H9 (cell line): Measurements from ENCODE around the gene EPHB2. TPM values are rescaled to one million over a fixed set of nuclear protein-coding genes. Genes with fewer than 3 reads are reported as not detected.

ENCODE experiments used
- DNase-seq: peaks from one replicate; pipeline ENCODE4 v3.0.0-alpha.2; 2017
- H2AFZ ChIP-seq: one replicate; pipeline ENCODE4 v1.6.1; 2013; ENCODE audit warnings: mild to moderate bottlenecking, low read length, control low read depth, moderate library complexity
- H2AK5ac ChIP-seq: 2 replicates; pipeline ENCODE4 v1.6.1; 2013; ENCODE audit warnings: low read length, control low read depth, mixed read lengths; ENCODE audit not compliant: insufficient read length
- H2BK120ac ChIP-seq: one replicate; pipeline ENCODE4 v1.6.1; 2013; ENCODE audit warnings: low read depth, mild to moderate bottlenecking, low read length, control low read depth, inconsistent platforms; ENCODE audit not compliant: poor library complexity, severe bottlenecking
- H2BK12ac ChIP-seq: 2 replicates; pipeline ENCODE4 v1.6.1; 2013; ENCODE audit warnings: low read length, control low read depth, mixed read lengths, low read depth; ENCODE audit not compliant: insufficient read length
- H2BK15ac ChIP-seq: 2 replicates; pipeline ENCODE4 v1.6.1; 2013; ENCODE audit warnings: low read depth, low read length, control low read depth
- H2BK20ac ChIP-seq: one replicate; pipeline ENCODE4 v1.6.1; 2013; ENCODE audit warnings: low read depth, mild to moderate bottlenecking, low read length, control low read depth, inconsistent platforms; ENCODE audit not compliant: poor library complexity, severe bottlenecking
- H2BK5ac ChIP-seq: 2 replicates; pipeline ENCODE4 v1.6.1; 2013; ENCODE audit warnings: low read length, control low read depth, mixed read lengths; ENCODE audit not compliant: insufficient read length
- H3K14ac ChIP-seq: 2 replicates; pipeline ENCODE4 v1.6.1; 2013; ENCODE audit warnings: low read length, control low read depth; ENCODE audit not compliant: insufficient read depth
- H3K18ac ChIP-seq: 2 replicates; pipeline ENCODE4 v1.6.1; 2013; ENCODE audit warnings: low read depth, mild to moderate bottlenecking, mixed read lengths, low read length, control low read depth; ENCODE audit not compliant: insufficient read length
- H3K23ac ChIP-seq: 2 replicates; pipeline ENCODE4 v1.6.1; 2013; ENCODE audit warnings: low read length, control low read depth, mixed read lengths, low read depth; ENCODE audit not compliant: insufficient read length
- H3K23me2 ChIP-seq: 2 replicates; pipeline ENCODE4 v1.6.1; 2013; ENCODE audit warnings: low read depth, mild to moderate bottlenecking, mixed read lengths, low read length, control low read depth; ENCODE audit not compliant: insufficient read length, poor library complexity, severe bottlenecking
- H3K27ac ChIP-seq: 2 replicates; pipeline ENCODE4 v1.5.1; 2013; ENCODE audit warnings: low read length, control low read depth, mixed read lengths, low read depth; ENCODE audit not compliant: insufficient read length
- H3K27me3 ChIP-seq: 2 replicates; pipeline ENCODE4 v1.6.1; 2013; ENCODE audit warnings: low read length, control low read depth, inconsistent platforms; ENCODE audit not compliant: insufficient read depth
- H3K4ac ChIP-seq: 2 replicates; pipeline ENCODE4 v1.6.1; 2013; ENCODE audit warnings: low read depth, mild to moderate bottlenecking, control low read depth, inconsistent platforms, low read length, moderate library complexity
- H3K4me1 ChIP-seq: 2 replicates; pipeline ENCODE4 v1.6.1; 2013; ENCODE audit warnings: low read length, control low read depth, inconsistent platforms; ENCODE audit not compliant: insufficient read depth
- H3K4me2 ChIP-seq: 2 replicates; pipeline ENCODE4 v1.6.1; 2013; ENCODE audit warnings: low read length, control low read depth, mixed read lengths; ENCODE audit not compliant: insufficient read length, insufficient read depth
- H3K56ac ChIP-seq: 2 replicates; pipeline ENCODE4 v1.6.1; 2013; ENCODE audit warnings: low read depth, mild to moderate bottlenecking, mixed read lengths, low read length, control low read depth; ENCODE audit not compliant: insufficient read length
- H3K79me1 ChIP-seq: 2 replicates; pipeline ENCODE4 v1.6.1; 2013; ENCODE audit warnings: low read depth, mild to moderate bottlenecking, moderate library complexity, low read length, control low read depth, inconsistent platforms; ENCODE audit not compliant: insufficient read depth, poor library complexity, severe bottlenecking
- H3K79me2 ChIP-seq: 2 replicates; pipeline ENCODE4 v1.6.1; 2013; ENCODE audit warnings: low read length, control low read depth, inconsistent platforms; ENCODE audit not compliant: insufficient read depth
- H3K9ac ChIP-seq: 2 replicates; pipeline ENCODE4 v1.6.1; 2013; ENCODE audit warnings: low read length, control low read depth, mixed read lengths; ENCODE audit not compliant: insufficient read length; ENCODE audit errors: extremely low read depth
- H3K9me3 ChIP-seq: one replicate; pipeline ENCODE4 v1.6.1; 2013; ENCODE audit warnings: low read depth, low read length, inconsistent platforms; ENCODE audit not compliant: control insufficient read depth
- H3T11ph ChIP-seq: one replicate; pipeline ENCODE4 v1.6.1; 2013; ENCODE audit warnings: mild to moderate bottlenecking, low read length, control low read depth, inconsistent platforms
- H4K20me1 ChIP-seq: one replicate; pipeline ENCODE4 v1.6.1; 2013; ENCODE audit not compliant: control insufficient read depth, insufficient read length, insufficient read depth
- H4K5ac ChIP-seq: 2 replicates; pipeline ENCODE4 v1.6.1; 2013; ENCODE audit warnings: low read depth, mild to moderate bottlenecking, mixed read lengths, low read length, control low read depth; ENCODE audit not compliant: insufficient read length
- H4K8ac ChIP-seq: replicated peaks from 2 replicates; pipeline ENCODE4 v1.6.1; 2013; ENCODE audit warnings: low read length, control low read depth, mixed read lengths, low read depth; ENCODE audit not compliant: insufficient read length
- H4K91ac ChIP-seq: 2 replicates; pipeline ENCODE4 v1.6.1; 2013; ENCODE audit warnings: low read depth, mild to moderate bottlenecking, moderate library complexity, mixed read lengths, low read length, control low read depth; ENCODE audit not compliant: insufficient read length
- H3K27ac Mint-ChIP-seq, 3 experiments: 2 replicates in 2 of 3; 3 replicates in 1 of 3; pipeline ENCODE4 v1.8.0; 2020 to 2021; ENCODE audit warnings: mixed read lengths in 3 of 3, mild to moderate bottlenecking in 1 of 3, moderate library complexity in 1 of 3
- H3K27me3 Mint-ChIP-seq: 2 replicates; pipeline ENCODE4 v1.8.0; 2021; ENCODE audit warnings: low read depth, mild to moderate bottlenecking, moderate library complexity, mixed read lengths
- H3K36me3 Mint-ChIP-seq, 3 experiments: 2 replicates in 2 of 3; 3 replicates in 1 of 3; pipeline ENCODE4 v1.8.0; 2020 to 2021; ENCODE audit warnings: low read depth in 3 of 3, mixed read lengths in 3 of 3; ENCODE audit not compliant: insufficient read depth in 1 of 3
- H3K4me1 Mint-ChIP-seq, 2 experiments: 2 replicates each; pipeline ENCODE4 v1.8.0; 2020; ENCODE audit warnings: mixed read lengths in 2 of 2
- H3K4me3 Mint-ChIP-seq, 2 experiments: 2 replicates in 1 of 2; 3 replicates in 1 of 2; pipeline ENCODE4 v1.8.0; 2020 to 2021; ENCODE audit warnings: mild to moderate bottlenecking in 2 of 2, mixed read lengths in 2 of 2, moderate library complexity in 1 of 2
- H3K9me3 Mint-ChIP-seq, 2 experiments: 2 replicates in 1 of 2; 3 replicates in 1 of 2; pipeline ENCODE4 v1.8.0; 2020; ENCODE audit warnings: mild to moderate bottlenecking in 2 of 2, mixed read lengths in 2 of 2, moderate library complexity in 1 of 2
- CTCF ChIP-seq: fragments of 200-600 bp; sonication (generic); conservative IDR thresholded peaks from 3 replicates; pipeline ENCODE4 v1.8.0; 2021; ENCODE audit warnings: antibody characterized with exemption, mild to moderate bottlenecking
- WGBS: extraction: QIAGEN DNeasy Blood & Tissue Kit; methylation state at CpG from one replicate; pipeline ENCODE4 v1.1.7; 2013; ENCODE audit warnings: missing lambda C conversion rate, low lambda C conversion rate, mixed read lengths; ENCODE audit not compliant: insufficient read length; ENCODE audit errors: extremely low coverage; 5-methylcytosine and 5-hydroxymethylcytosine counted together
- total RNA-seq: library from RNA; stranded (reverse); gene quantifications from 2 replicates; pipeline ENCODE4 v1.2.1, GENCODE V29; 2021

The EPHB2 gene
- total RNA-seq, 1 experiment from 2014 or later: 9.5 TPM

- no peak overlapping the region for H3K14ac ChIP-seq
- H2BK120ac ChIP-seq: no peak overlapping the region
- no peak overlapping the region for H2AK5ac ChIP-seq
- Mint-ChIP-seq H3K9me3 (no peaks in the 10 kb centered on the region), H3K27ac (no peak overlapping the region), H3K4me3 (no peak overlapping the region), H3K36me3 (no peaks in the 10 kb centered on the region), H3K4me1 (peaks cover 0 to 34% of the 10 kb centered on the region in 2 experiments; a peak in 3 of 4 replicates), H3K27me3 (peaks cover 2% of the 10 kb centered on the region; the same call in 1 of the 2 replicates)
- no peak for DNase-seq
- no peaks in the 10 kb centered on the region for H4K20me1 ChIP-seq
- H3K27ac ChIP-seq: no peak overlapping the region
- no peak overlapping the region for H4K91ac ChIP-seq
- H3K27me3 ChIP-seq: no peaks in the 10 kb centered on the region
- no peak overlapping the region for H3K18ac ChIP-seq
- no peak overlapping the region for H3K56ac ChIP-seq
- no peak overlapping the region for H4K5ac ChIP-seq
- no peak overlapping the region for H4K8ac ChIP-seq
- no peaks in the 10 kb centered on the region; the same call in 1 of the 2 replicates for H3K4me1 ChIP-seq
- no peak overlapping the region for H2BK20ac ChIP-seq
- no peaks in the 10 kb centered on the region for H3K79me1 ChIP-seq
- no peak overlapping the region for H2BK15ac ChIP-seq
- 0 out of 3 replicates have a peak, but pooled peaks have one; percentile 14 for TF ChIP-seq CTCF
- no peak overlapping the region for H3K4ac ChIP-seq
- H3K79me2 ChIP-seq: no peaks in the 10 kb centered on the region
- no peak overlapping the region for H3K9ac ChIP-seq
- H2BK5ac ChIP-seq: no peak overlapping the region
- no peak overlapping the region for H3K4me2 ChIP-seq
- H3K23me2 ChIP-seq: no peaks in the 10 kb centered on the region
- H3K9me3 ChIP-seq: no peaks in the 10 kb centered on the region
- no peak overlapping the region for H2BK12ac ChIP-seq
- no peak overlapping the region for H2AFZ ChIP-seq
- H3T11ph ChIP-seq: no peak overlapping the region
- no peak overlapping the region for H3K23ac ChIP-seq
- no CpG with 5 or more reads among the region's 9 CpGs for WGBS
Measured at GRCh38 chr1:22741118-22741517, 30.5 kb downstream of the EPHB2 start.
